IMR-90 (cell line): ENCODE measurements around the gene TERC. TPM values are rescaled to one million over a fixed set of nuclear protein-coding genes. Genes with fewer than 3 reads are reported as not detected.

Source experiments
- ATAC-seq: fragments of 200-7000 bp; cut with Tn5 transposase; 2 replicates; pipeline ENCODE4 v1.9.1; 2020; ENCODE audit warnings: low read depth, mild to moderate bottlenecking, moderate library complexity
- BruUV-seq: library from RNA; stranded (reverse); fragments of 400-500 nt; replicated peaks from 2 replicates; lab custom pipeline; 2021; lab: Mats Ljungman, UMichigan
- CTCF ChIA-PET: fragments of 300-600 bp; formaldehyde crosslinking; extraction: SDS; loops from one replicate; lab custom pipeline; 2021; ENCODE audit warnings: antibody characterized with exemption; lab: Yijun Ruan, JAX
- POLR2A ChIA-PET: fragments of 300-600 bp; sonication (Branson Sonifier 250); formaldehyde crosslinking; loops from one replicate; lab custom pipeline; 2022; ENCODE audit warnings: antibody characterized with exemption; ENCODE audit not compliant: unreplicated experiment; lab: Charles Lee
- DNase-seq: peaks from one replicate; pipeline ENCODE4 v3.0.0; 2013
- H2AFZ ChIP-seq: replicated peaks from 2 replicates; pipeline ENCODE3; 2013; ENCODE audit warnings: low read length, mild to moderate bottlenecking; ENCODE audit not compliant: poor library complexity
- H2AK5ac ChIP-seq: 2 replicates; pipeline ENCODE4 v1.6.1; 2013; ENCODE audit warnings: low read depth, low read length, inconsistent platforms
- H2AK9ac ChIP-seq: replicated peaks from 2 replicates; pipeline ENCODE3; 2013; ENCODE audit warnings: mild to moderate bottlenecking, low read depth, low read length, moderate library complexity; ENCODE audit not compliant: poor library complexity
- H2BK120ac ChIP-seq: 2 replicates; pipeline ENCODE4 v1.6.1; 2013; ENCODE audit warnings: low read depth, low read length, inconsistent platforms
- H2BK15ac ChIP-seq: 3 replicates; pipeline ENCODE4 v1.6.1; 2013; ENCODE audit warnings: low read depth, low read length, inconsistent platforms
- H2BK20ac ChIP-seq: 2 replicates; pipeline ENCODE4 v1.6.1; 2013; ENCODE audit warnings: low read depth, mild to moderate bottlenecking, inconsistent platforms, low read length, moderate library complexity
- H2BK5ac ChIP-seq: 2 replicates; pipeline ENCODE4 v1.6.1; 2013; ENCODE audit warnings: mild to moderate bottlenecking, low read depth, low read length, inconsistent platforms; ENCODE audit not compliant: poor library complexity, severe bottlenecking
- H3K14ac ChIP-seq: replicated peaks from 2 replicates; pipeline ENCODE4 v1.6.1; 2013; ENCODE audit warnings: low read depth, low read length, inconsistent platforms
- H3K18ac ChIP-seq: 2 replicates; pipeline ENCODE4 v1.6.1; 2013; ENCODE audit warnings: low read depth, low read length, control low read depth
- H3K23ac ChIP-seq: 2 replicates; pipeline ENCODE4 v1.6.1; 2013; ENCODE audit warnings: low read depth, low read length, inconsistent platforms
- H3K27ac ChIP-seq: 2 replicates; pipeline ENCODE4 v1.5.1; 2013; ENCODE audit warnings: mild to moderate bottlenecking, control low read depth, low read length; ENCODE audit not compliant: insufficient read depth
- H3K27me3 ChIP-seq: 2 replicates; pipeline ENCODE4 v1.6.1; 2013; ENCODE audit warnings: low read length; ENCODE audit not compliant: control insufficient read depth, insufficient read depth
- H3K36me3 ChIP-seq: 2 replicates; pipeline ENCODE4 v1.6.1; 2013; ENCODE audit warnings: low read length, mixed read lengths; ENCODE audit not compliant: control insufficient read depth, insufficient read depth
- H3K4ac ChIP-seq: 2 replicates; pipeline ENCODE4 v1.6.1; 2013; ENCODE audit warnings: low read depth, low read length, inconsistent platforms
- H3K4me1 ChIP-seq: 2 replicates; pipeline ENCODE4 v1.6.1; 2013; ENCODE audit warnings: low read length, mixed read lengths; ENCODE audit not compliant: control insufficient read depth, insufficient read depth
- H3K4me2 ChIP-seq: 2 replicates; pipeline ENCODE4 v1.6.1; 2013; ENCODE audit warnings: low read depth, mild to moderate bottlenecking, control low read depth, low read length, moderate library complexity
- H3K4me3 ChIP-seq: 2 replicates; pipeline ENCODE4 v1.5.1; 2013; ENCODE audit warnings: low read depth, mild to moderate bottlenecking, control low read depth, low read length, moderate library complexity; ENCODE audit not compliant: insufficient read depth
- H3K56ac ChIP-seq: 2 replicates; pipeline ENCODE4 v1.6.1; 2013; ENCODE audit warnings: low read length, inconsistent platforms; ENCODE audit not compliant: insufficient read depth; ENCODE audit errors: extremely low read depth
- H3K79me1 ChIP-seq, 2 experiments: 2 replicates each; pipeline ENCODE4 v1.6.1; 2013; ENCODE audit warnings: low read length in 2 of 2, inconsistent platforms in 1 of 2, low read depth in 1 of 2
- H3K9ac ChIP-seq: 2 replicates; pipeline ENCODE4 v1.6.1; 2013; ENCODE audit warnings: low read depth, low read length, control low read depth
- H3K9me1 ChIP-seq: 2 replicates; pipeline ENCODE4 v1.6.1; 2013; ENCODE audit warnings: low read length, inconsistent platforms; ENCODE audit not compliant: insufficient read depth
- H3K9me3 ChIP-seq: 2 replicates; pipeline ENCODE4 v1.6.1; 2013; ENCODE audit warnings: low read length; ENCODE audit not compliant: control insufficient read depth, insufficient read depth
- H4K20me1 ChIP-seq: 2 replicates; pipeline ENCODE4 v1.6.1; 2013; ENCODE audit warnings: low read length, inconsistent platforms; ENCODE audit not compliant: insufficient read depth
- H4K5ac ChIP-seq: 2 replicates; pipeline ENCODE4 v1.6.1; 2013; ENCODE audit warnings: mild to moderate bottlenecking, low read depth, low read length, control low read depth
- H4K8ac ChIP-seq, 2 experiments: 2 replicates each; pipeline ENCODE4 v1.6.1; 2013; ENCODE audit warnings: low read depth in 2 of 2, low read length in 2 of 2, control low read depth in 1 of 2, inconsistent platforms in 1 of 2
- H4K91ac ChIP-seq: 2 replicates; pipeline ENCODE4 v1.6.1; 2013; ENCODE audit warnings: low read depth, low read length, inconsistent platforms; ENCODE audit not compliant: insufficient read depth
- MAZ ChIP-seq: IDR thresholded peaks from 2 replicates; pipeline ENCODE4 v1.6.1; 2012; ENCODE audit warnings: low read depth, mild to moderate bottlenecking, low read length, improper control_type of control experiment, moderate library complexity, borderline replicate concordance
- RAD21 ChIP-seq: IDR thresholded peaks from 2 replicates; pipeline ENCODE4 v1.6.1; 2012; ENCODE audit warnings: low read length, improper control_type of control experiment
- WGBS, 2 experiments: methylation state at CpG; one replicate each; pipeline versions ENCODE4 v1.1.5 to v1.1.7; 2013; ENCODE audit warnings: missing lambda C conversion rate in 2 of 2; ENCODE audit not compliant: insufficient read length in 1 of 2; ENCODE audit errors: extremely low coverage in 2 of 2; 5-methylcytosine and 5-hydroxymethylcytosine counted together
- dilution Hi-C: fragments of 300-500 bp; cut with HindIII; formaldehyde crosslinking; loops from one replicate; pipeline ENCODE4 v1.14.3; 2018; ENCODE audit warnings: low sequenced_read_pairs; ENCODE audit not compliant: unreplicated experiment
- in situ Hi-C: fragments of 300-500 bp; cut with MboI; formaldehyde crosslinking; loops from 3 replicates; pipeline ENCODE4 v1.14.3; 2019; ENCODE audit warnings: low sequenced_read_pairs, inconsistent platforms, mixed read lengths
- intact Hi-C: fragments of 100-400 bp; cut with micrococcal nuclease; formaldehyde crosslinking; loops from 2 replicates; pipeline ENCODE4 v1.10.0; 2022
- polyA plus RNA-seq, 3 experiments: library from polyadenylated mRNA; depleted of rRNA; stranded (reverse); fragments of >200 nt; gene quantifications; 2 replicates each; pipeline ENCODE4 v1.2.3, GENCODE V29; 2012; ENCODE audit warnings: low replicate concordance in 1 of 3
- total RNA-seq: library from RNA; depleted of rRNA; stranded (reverse); fragments of >200 nt; gene quantifications from 2 replicates; pipeline ENCODE4 v1.2.3, GENCODE V29; 2012
- TF ChIP-seq, protein P1 (sequence below): fragments of 150-350 bp; IDR thresholded peaks from 2 replicates; pipeline ENCODE4 v1.6.1; 2016; ENCODE audit warnings: low read depth, mild to moderate bottlenecking, low read length, moderate library complexity, borderline replicate concordance

TERC gene
- total and polyA plus RNA-seq, 2 of the 4 experiments (the other 2 are of a cell fraction): 57.0 TPM; not detected in 1

DNA sequence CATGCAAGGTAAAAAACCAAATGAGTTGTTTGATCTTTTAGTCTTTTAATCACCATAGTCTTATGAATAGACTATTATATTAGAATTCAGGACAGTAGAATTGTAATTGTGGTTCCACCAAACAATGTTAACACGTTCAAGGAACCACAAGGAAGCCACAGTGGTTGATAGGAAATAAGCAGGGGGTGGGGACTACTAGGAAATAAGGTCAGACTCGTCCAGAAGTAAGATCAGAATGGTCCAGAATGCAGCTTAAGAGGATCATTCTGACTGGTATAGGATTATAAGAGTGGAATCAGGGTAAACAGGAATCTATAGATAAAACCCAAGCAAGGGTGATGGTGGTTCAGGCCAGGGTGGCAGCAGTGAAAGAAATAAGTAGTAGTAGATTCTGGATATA is 15.9 kb upstream of the TERC start:
- H3K9ac ChIP-seq: no peak overlapping the region
- no TSS peak for BruUV-seq
- H2BK20ac ChIP-seq: no peak overlapping the region
- no peaks in the 10 kb centered on the region for H3K4me1 ChIP-seq
- peaks cover 18 to 23% of the 10 kb centered on the region in 2 experiments for H3K79me1 ChIP-seq
- ATAC-seq: no peak
- no peak overlapping the region for H4K5ac ChIP-seq
- H2BK15ac ChIP-seq: no peak overlapping the region
- H3K23ac ChIP-seq: no peak overlapping the region
- H3K4ac ChIP-seq: no peak overlapping the region
- no peak overlapping the region for H2BK120ac ChIP-seq
- no peak for DNase-seq
- in situ Hi-C loops (no loop called here), dilution Hi-C loops (no loop called here), intact Hi-C loops (no loop called here)
- no peak overlapping the region for H4K8ac ChIP-seq
- TF ChIP-seq, protein P1, sequence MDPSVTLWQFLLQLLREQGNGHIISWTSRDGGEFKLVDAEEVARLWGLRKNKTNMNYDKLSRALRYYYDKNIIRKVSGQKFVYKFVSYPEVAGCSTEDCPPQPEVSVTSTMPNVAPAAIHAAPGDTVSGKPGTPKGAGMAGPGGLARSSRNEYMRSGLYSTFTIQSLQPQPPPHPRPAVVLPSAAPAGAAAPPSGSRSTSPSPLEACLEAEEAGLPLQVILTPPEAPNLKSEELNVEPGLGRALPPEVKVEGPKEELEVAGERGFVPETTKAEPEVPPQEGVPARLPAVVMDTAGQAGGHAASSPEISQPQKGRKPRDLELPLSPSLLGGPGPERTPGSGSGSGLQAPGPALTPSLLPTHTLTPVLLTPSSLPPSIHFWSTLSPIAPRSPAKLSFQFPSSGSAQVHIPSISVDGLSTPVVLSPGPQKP: no peak
- no peak for TF ChIP-seq RAD21
- TF ChIP-seq MAZ: no peak
- H3K27me3 ChIP-seq: no peaks in the 10 kb centered on the region
- no peaks in the 10 kb centered on the region for H3K9me1 ChIP-seq
- H4K91ac ChIP-seq: no peak overlapping the region
- no peak overlapping the region for H2BK5ac ChIP-seq
- H3K56ac ChIP-seq: no peak overlapping the region
- H2AFZ ChIP-seq: no peak overlapping the region
- H4K20me1 ChIP-seq: no peaks in the 10 kb centered on the region
- no peak overlapping the region for H3K14ac ChIP-seq
- peaks cover 40% of the 10 kb centered on the region for H3K36me3 ChIP-seq
- H3K18ac ChIP-seq: no peak overlapping the region
- no peak overlapping the region for H3K4me2 ChIP-seq
- POLR2A ChIA-PET: no interaction called here
- CTCF ChIA-PET: no interaction called here
- no peak overlapping the region for H3K4me3 ChIP-seq
- H2AK9ac ChIP-seq: no peak overlapping the region
- no peaks in the 10 kb centered on the region for H3K9me3 ChIP-seq
- no peak overlapping the region for H2AK5ac ChIP-seq
- no peak overlapping the region for H3K27ac ChIP-seq
- WGBS, 2 experiments: 67% methylated on average over 1 of the region's 2 CpGs; no CpG with 5 or more reads in 1 of the 2 experiments
